T47D (cell line): ENCODE results near the gene SLC2A8.

Experiments
- DNase-seq, 2 experiments: peaks; one replicate each; pipeline versions ENCODE4 v3.0.0 to v3.0.0-alpha.2; 2011 to 2012; ENCODE audit warnings: low read depth in 1 of 2, low spot score in 1 of 2
- JUND ChIP-seq: IDR thresholded peaks from 2 replicates; pipeline ENCODE4 v1.6.1; 2012; ENCODE audit warnings: low read depth
- in situ Hi-C: cut with HindIII; loops from 2 replicates; pipeline ENCODE4 v1.10.0; 2016; ENCODE audit warnings: low sequenced_read_pairs, low pct_unique_long_range_greater_than_20kb

The SLC2A8 gene

DNA sequence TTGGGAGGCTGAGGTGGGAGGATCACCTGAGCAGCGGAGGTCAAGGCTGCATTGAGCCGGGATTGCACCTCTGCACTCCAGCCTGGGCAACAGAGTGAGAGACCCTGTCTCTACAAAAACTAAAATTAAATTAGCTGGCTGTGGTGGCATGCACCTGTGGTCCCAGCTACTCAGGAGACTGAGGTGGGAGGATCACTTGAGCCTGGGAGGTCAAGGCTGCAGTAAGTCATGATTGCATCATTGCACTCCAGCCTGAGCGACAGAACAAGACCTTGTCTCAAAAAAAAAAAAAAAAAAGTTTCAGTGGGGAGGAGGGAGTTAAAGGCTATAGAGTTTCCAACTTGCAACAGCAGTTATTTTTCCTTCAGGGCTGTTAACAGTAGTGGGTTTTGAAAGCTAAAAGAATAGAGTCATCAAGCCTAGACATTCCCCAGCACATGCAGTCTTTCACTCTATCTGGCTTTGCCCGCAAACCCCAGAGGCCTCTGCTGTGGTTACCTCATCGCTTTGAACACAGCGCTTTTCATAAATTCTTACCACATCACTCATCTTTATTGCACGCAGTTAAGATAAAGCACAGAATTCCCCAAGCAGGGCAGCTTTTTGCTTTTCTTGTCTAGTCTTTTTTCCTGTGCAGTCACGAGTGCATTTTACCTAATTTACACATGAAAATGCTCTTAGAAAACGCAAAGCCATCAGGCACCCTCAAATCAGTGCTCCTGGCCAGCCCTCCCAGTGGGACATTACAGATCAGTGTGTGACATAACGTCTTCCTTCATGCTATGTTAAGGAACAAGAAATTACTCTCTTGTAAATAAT is 8.7 kb upstream of the SLC2A8 start:
- TF ChIP-seq JUND, result no peak
- in situ Hi-C loops, result no loop called here
- DNase-seq, result no peak

DNA sequence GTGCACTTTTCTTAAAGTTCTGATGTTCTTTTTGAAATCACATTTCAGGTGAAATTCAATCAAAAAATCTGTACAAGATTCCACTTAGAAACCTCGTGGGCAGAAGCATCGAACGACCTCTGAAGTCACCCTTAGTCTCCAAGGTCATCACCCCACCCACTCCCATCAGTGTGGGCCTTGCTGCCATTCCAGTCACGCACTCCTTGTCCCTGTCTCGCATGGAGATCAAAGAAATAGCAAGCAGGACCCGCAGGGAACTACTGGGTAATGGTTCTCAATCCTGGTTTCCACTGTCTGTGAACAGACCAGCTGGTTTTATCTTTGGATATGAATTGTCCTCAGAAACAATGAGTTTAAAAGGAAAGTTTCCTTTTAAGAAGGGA is 8.1 kb upstream of the SLC2A8 start:
- in situ Hi-C loops, result no loop called here
- TF ChIP-seq JUND, result no peak
- DNase-seq, result no peak

DNA sequence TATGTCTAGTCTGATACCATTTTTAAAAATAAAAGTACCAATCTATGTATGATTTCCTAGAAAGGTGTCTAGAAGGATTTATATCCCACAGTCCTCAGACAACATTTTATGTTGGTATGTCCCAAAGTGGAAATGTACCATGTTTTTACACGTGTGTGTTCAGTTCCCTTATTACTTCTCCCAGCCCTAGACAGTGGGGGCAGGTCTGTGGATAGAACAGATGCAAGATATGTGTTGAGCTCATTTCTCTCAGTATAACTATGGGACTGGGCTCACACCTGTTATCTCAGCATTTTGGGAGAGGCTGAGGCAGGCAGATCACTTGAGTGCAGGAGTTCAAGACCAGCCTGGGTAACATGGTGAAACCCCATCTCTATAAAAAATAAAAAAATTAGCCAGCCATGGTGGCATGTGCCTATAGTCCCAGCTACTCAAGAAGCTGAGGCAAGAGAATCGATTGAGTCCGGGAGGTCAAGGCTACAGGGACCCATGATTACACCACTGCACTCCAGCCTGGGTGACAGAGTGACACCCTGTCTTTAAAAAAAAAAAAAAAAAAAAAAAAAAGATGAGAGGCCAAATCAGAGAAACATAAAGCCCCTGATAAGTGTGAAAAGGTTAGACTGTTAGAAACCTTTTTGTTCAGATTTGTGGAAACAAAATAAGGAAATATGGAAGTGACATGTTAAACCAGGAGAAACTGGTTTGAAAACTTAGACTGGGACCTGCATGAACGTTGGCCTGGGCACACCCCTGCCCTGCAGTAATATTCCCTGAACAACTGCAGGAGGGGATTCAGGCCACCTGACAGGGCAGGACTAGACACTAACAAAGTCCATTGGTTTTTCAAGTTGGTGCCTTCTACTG is 7.4 kb upstream of the SLC2A8 start:
- no peak for DNase-seq
- in situ Hi-C loops, result no loop called here
- TF ChIP-seq JUND, result no peak

DNA sequence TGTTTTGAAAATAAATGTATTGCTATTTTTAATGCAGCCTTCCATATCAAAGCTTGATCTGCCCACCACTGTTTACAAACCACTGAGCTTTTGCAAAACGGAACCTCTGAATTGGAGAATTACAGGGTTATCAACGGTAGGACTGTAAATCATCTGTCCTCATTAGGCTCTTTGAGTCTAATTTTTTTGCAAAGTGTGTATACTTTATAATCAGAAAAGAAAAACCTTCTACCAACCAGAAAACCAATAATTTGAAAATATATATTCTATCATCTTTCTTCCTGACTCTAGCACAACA is 6.8 kb upstream of the SLC2A8 start:
- TF ChIP-seq JUND, result no peak
- DNase-seq, result no peak
- in situ Hi-C loops, result no loop called here

DNA sequence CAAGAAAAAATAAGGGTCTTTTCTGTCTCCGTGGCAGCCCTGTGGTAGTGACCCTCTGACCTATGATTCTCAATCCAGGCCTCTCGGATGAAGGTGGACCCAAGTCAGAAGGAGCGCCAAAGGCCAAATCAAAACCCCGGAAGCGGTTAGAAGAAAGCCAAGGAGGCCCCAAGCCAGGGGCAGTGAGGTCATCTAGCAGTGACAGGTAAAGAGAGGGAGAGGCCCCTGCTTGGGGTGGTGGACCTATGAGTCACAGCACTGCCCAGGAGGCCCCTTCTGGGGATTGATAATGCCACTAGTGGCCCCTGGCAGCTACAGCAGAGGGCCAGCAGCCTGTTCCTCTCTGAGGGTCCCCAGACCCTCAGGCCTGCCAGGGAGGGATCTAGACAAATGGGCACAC is 6.4 kb upstream of the SLC2A8 start:
- DNase-seq, result no peak
- no peak for TF ChIP-seq JUND
- in situ Hi-C loops, result no loop called here

DNA sequence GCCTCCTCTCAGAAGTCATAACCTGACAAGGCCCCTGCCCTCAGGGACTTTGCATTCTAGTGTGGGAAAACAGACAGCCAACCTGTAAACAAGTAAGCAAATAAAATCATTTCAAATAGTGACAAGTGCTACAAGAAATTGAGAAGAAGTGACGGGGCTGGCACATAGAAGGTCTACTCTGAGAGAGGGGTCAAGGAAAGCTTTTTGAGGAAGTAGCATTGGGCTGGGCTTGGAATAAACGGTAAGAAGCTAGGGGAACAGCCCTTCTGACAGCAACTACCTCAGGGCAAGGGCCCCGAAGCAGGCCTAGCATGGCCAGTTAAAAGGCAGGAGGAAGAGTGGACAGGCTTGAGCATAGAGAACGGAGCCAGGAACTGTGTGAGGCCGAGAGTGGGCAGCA is 4.8 kb upstream of the SLC2A8 start:
- no peak for TF ChIP-seq JUND
- no peak for DNase-seq
- in situ Hi-C loops, result no loop called here

DNA sequence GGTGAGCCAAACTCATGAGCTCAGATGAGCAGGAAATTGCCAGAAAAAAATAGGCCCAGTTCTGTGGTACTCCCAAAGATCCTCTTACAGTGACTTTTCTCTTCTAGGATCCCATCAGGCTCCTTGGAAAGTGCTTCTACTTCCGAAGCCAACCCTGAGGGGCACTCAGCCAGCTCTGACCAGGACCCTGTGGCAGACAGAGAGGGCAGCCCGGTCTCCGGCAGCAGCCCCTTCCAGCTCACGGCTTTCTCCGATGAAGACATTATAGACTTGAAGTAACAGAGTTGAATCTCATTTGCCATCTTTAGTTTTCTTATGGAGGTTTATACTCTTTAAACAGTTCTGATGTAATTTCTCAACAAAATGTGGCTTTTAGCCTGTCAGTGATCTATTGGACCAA is 4.0 kb upstream of the SLC2A8 start:
- DNase-seq, result no peak
- TF ChIP-seq JUND, result no peak
- in situ Hi-C loops, result no loop called here

DNA sequence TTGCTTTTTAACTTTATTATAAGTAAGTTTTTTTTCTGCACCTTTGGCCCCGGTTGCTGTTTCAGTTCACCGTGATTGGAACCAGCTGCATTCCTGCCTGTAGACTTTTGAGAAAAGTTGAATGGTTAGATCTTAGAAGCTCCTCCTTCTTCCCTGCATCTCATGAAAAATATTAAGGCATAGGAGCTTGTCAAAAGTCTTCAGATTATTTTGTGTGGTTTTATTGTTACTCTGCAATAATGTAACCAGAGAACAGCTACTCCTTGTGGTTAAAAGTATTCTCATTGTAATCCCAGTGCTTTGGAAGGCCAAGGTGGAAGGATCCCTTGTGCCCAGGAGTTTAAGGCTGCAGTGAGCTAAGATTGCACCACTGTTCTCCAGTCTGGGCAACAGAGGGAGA is 3.3 kb upstream of the SLC2A8 start:
- DNase-seq, result no peak
- no peak for TF ChIP-seq JUND
- in situ Hi-C loops, result no loop called here

DNA sequence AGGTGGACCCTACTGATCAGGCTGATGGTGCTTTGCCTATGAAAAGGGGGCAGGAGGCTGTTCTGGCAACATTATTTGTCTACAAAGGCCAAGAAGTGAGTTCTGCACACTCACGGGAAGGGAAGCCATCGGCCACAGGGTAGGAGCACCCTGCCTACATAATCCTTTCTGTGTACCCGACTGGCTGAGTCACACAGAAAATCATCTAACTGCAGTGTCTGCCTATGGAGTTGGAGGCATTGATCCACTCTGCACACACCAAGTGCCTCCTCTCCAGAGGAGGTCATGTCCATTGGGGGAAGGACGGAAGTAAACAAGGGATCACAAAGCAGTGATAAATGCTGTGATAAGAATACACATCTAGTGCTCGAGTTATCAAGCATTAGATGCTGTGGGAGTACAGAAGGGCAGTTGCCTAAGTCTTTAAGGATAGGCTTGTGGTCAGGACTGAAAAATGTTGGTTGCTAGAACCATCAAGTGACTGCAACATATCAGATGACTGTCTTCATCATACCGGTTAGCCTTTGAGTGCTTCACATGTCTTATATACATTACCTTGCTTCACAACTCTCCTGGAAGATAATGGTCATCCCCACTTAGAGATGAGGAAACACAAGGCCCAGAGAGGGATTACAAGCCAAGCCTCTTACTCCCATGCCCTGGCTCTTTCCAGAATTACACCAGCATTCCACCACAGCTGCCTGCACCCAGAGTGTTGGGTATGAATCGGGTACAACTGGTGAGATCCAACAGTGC is 1.3 kb upstream of the SLC2A8 start:
- TF ChIP-seq JUND, result no peak
- no peak for DNase-seq
- in situ Hi-C loops, result no loop called here

DNA sequence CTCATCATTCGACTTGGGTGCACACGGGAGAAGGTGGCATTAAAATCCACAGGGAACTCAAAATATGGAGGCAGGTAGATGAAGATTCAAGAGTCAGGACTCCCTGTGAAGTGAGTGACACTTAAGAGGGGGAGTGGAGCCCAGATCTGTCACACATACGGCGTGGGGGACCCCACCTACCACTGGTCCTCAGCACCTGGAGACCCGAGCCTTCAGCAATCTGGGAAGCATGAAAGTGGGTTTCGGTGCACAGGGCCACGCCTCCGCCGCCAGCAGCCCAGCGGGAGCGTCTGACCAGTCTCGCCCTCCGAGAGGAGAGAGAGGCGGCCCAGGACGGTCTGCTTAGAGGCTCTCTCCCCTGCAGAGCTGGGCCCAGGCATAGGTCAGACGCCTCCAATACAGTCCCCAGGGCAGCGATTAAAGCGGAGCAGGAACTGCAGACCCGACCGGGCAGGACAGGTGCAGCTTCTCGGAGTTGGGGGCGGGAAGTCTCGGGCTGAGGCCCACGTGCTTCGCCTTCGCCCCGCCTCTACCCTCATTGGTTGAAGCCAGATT is 639 bp upstream of the SLC2A8 start:
- no peak for TF ChIP-seq JUND
- no peak for DNase-seq
- in situ Hi-C loops, result no loop called here

DNA sequence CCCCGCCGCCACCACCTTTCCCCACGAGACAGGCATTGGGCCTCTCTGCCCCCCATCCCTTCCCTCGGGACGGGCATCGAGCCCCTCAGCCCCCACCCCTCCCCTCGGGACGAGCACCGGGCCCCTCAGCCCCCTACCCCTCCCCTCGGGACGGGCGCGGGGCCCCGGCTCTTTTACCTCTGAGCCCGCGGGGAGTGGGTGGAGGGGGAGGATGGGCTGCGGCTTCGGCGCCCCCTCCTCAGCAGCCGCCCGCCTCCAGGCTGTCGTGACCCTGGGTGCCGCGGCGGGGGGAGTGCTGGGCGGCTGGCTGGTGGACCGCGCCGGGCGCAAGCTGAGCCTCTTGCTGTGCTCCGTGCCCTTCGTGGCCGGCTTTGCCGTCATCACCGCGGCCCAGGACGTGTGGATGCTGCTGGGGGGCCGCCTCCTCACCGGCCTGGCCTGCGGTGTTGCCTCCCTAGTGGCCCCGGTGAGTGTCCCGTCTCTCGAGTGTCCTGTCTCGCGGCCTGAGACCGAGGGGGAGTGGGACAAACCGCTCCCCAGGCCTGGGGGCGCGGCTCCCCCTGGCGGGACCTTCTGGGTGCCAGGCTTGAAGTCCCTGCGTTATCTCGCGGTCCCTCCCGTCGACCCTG is 791 bp downstream of the SLC2A8 start:
- DNase-seq, result peak in 1 of 2 experiments; percentile 43
- in situ Hi-C loops, result no loop called here
- no peak for TF ChIP-seq JUND

DNA sequence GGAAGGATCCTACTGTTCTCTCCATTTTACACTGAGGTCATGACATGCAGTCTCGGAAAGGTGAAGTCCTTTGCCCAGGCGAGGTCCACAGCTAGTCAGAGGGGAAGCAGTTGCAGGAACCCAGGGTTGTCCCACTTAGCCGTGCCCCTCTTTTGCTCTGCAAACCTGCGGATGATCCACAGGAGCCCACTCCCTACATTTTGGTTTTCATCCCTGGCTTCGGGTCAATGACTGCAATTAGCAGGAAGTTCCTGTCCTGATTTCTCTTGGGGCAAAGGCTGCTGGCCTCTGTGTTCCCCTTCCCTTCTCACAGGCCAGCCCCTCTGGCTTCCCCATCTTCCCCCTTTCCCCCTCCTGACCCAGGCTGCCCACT is 1.3 kb downstream of the SLC2A8 start:
- DNase-seq, result no peak
- in situ Hi-C loops, result no loop called here
- no peak for TF ChIP-seq JUND
